Vagina (tissue), 2 donors: ENCODE results near the gene CRTC1. TPM values are rescaled to one million over a fixed set of nuclear protein-coding genes. Genes with fewer than 3 reads are reported as not detected.
"Not testable (repeated sequence)": the region's sequence is repeated elsewhere in the genome, so short reads cannot be mapped to it uniquely, and the experiment has no call there.

Source experiments
- DNase-seq, 2 donors: peaks; one replicate each; pipeline ENCODE4 v3.0.0-alpha.2; 2017; ENCODE audit errors: extremely low spot score in 2 of 2
- H3K27ac ChIP-seq: fragments of 200-600 bp; sonication (generic); one replicate; pipeline ENCODE4 v1.5.1; 2019
- H3K27me3 ChIP-seq: fragments of 200-600 bp; sonication (generic); one replicate; pipeline ENCODE4 v1.5.1; 2019
- H3K36me3 ChIP-seq, 2 donors: fragments of 200-600 bp; sonication (generic); one replicate each; pipeline ENCODE4 v1.5.1; 2017 to 2019
- H3K4me1 ChIP-seq: fragments of 200-600 bp; sonication (generic); one replicate; pipeline ENCODE4 v1.5.1; 2019
- H3K4me3 ChIP-seq, 2 donors: fragments of 200-600 bp; sonication (generic); 1 replicate in 1 of 2; 2 replicates in 1 of 2; pipeline ENCODE4 v1.5.1; 2016 to 2019
- H3K9me3 ChIP-seq: fragments of 200-600 bp; sonication (generic); one replicate; pipeline ENCODE4 v1.5.1; 2019
- CTCF ChIP-seq, 3 experiments: fragments of 450-650 bp in 2 of 3; fragments of 200-600 bp in 1 of 3; sonication (generic) in 1 of 3; IDR thresholded peaks; one replicate each; pipeline ENCODE4 v1.5.1; 2017 to 2019; ENCODE audit warnings: antibody characterized with exemption in 3 of 3, mild to moderate bottlenecking in 2 of 3, moderate library complexity in 2 of 3
- POLR2A ChIP-seq, 2 donors: fragments of 450-650 bp; IDR thresholded peaks; one replicate each; pipeline ENCODE4 v1.6.1; 2017; ENCODE audit warnings: antibody characterized with exemption in 2 of 2, mild to moderate bottlenecking in 2 of 2, moderate library complexity in 2 of 2
- POLR2AphosphoS5 ChIP-seq, 2 donors: sonication (generic); formaldehyde crosslinking; IDR thresholded peaks; one replicate each; pipeline ENCODE4 v1.9.0; 2017; ENCODE audit warnings: antibody characterized with exemption in 2 of 2, mild to moderate bottlenecking in 2 of 2, low read depth in 1 of 2; ENCODE audit not compliant: insufficient read depth in 1 of 2
- intact Hi-C: fragments of 100-400 bp; cut with DNase I; formaldehyde crosslinking; loops from one replicate; pipeline ENCODE4 v1.15.1; 2023
- total RNA-seq: library from RNA; depleted of rRNA; stranded (reverse); fragments of >200 nt; gene quantifications from one replicate; pipeline ENCODE4 v1.2.3, GENCODE V29; 2016

Gene CRTC1
- total RNA-seq, 1 donor from 2014 or later, result 7.4 TPM

- Histone ChIP-seq H3K4me1 (no peaks in the 10 kb centered on the region), H3K9me3 (no peaks in the 10 kb centered on the region), H3K4me3 (no peak overlapping the region), H3K27me3 (no peaks in the 10 kb centered on the region), H3K36me3 (no peaks in the 10 kb centered on the region), H3K27ac (no peak overlapping the region)
- intact Hi-C loops, result no loop called here
- no peak for DNase-seq
- TF ChIP-seq POLR2AphosphoS5 (IDR thresholded peaks at IDR 0.05; ENCODE audit: insufficient read depth in 1 of 2, low read depth in 1 of 2) (no peak), CTCF (IDR thresholded peaks at IDR 0.05) (no peak), POLR2A (IDR thresholded peaks at IDR 0.05) (no peak)
These were observed 42.6 kb downstream of the CRTC1 start for GRCh38 chr19:18725841-18726770.

GRCh38 chr19:18726846-18727245 is 43.4 kb downstream of the CRTC1 start:
- Histone ChIP-seq H3K27me3 (no peaks in the 10 kb centered on the region), H3K4me3 (no peak overlapping the region), H3K4me1 (no peaks in the 10 kb centered on the region), H3K36me3 (no peaks in the 10 kb centered on the region), H3K27ac (no peak overlapping the region), H3K9me3 (no peaks in the 10 kb centered on the region)
- TF ChIP-seq POLR2A (IDR thresholded peaks at IDR 0.05) (no peak), CTCF (IDR thresholded peaks at IDR 0.05) (no peak)
- no peak for DNase-seq
- intact Hi-C loops, result no loop called here

GRCh38 chr19:18727602-18728001 is 44.1 kb downstream of the CRTC1 start:
- not testable (repeated sequence) for DNase-seq

GRCh38 chr19:18729933-18730530 is 46.6 kb downstream of the CRTC1 start:
- Histone ChIP-seq H3K27ac (no peak overlapping the region), H3K4me1 (peaks cover 10% of the 10 kb centered on the region), H3K4me3 (no peak overlapping the region), H3K36me3 (no peaks in the 10 kb centered on the region), H3K27me3 (no peaks in the 10 kb centered on the region), H3K9me3 (no peaks in the 10 kb centered on the region)
- TF ChIP-seq POLR2AphosphoS5 (IDR thresholded peaks at IDR 0.05; ENCODE audit: insufficient read depth in 1 of 2, low read depth in 1 of 2) (no peak), CTCF (IDR thresholded peaks at IDR 0.05) (no peak), POLR2A (IDR thresholded peaks at IDR 0.05) (no peak)
- DNase-seq, result no peak
- intact Hi-C loops, result no loop called here

More at GRCh38 chr19:18727602-18728001, 44.1 kb downstream of the CRTC1 start:
- H3K4me3 ChIP-seq, H3K27me3 ChIP-seq, H3K4me1 ChIP-seq, intact Hi-C loops, H3K36me3 ChIP-seq, H3K9me3 ChIP-seq, H3K27ac ChIP-seq: not testable (repeated sequence)

GRCh38 chr19:18730885-18731513 is 47.5 kb downstream of the CRTC1 start:
- TF ChIP-seq CTCF (IDR thresholded peaks at IDR 0.05) (no peak), POLR2AphosphoS5 (IDR thresholded peaks at IDR 0.05; ENCODE audit: insufficient read depth in 1 of 2, low read depth in 1 of 2) (no peak), POLR2A (IDR thresholded peaks at IDR 0.05) (no peak)
- H3K9me3 ChIP-seq, result no peaks in the 10 kb centered on the region
- no peak overlapping the region for H3K4me3 ChIP-seq
- H3K36me3 ChIP-seq, result no peaks in the 10 kb centered on the region
- no peak overlapping the region for H3K27ac ChIP-seq
- no peaks in the 10 kb centered on the region for H3K27me3 ChIP-seq
- H3K4me1 ChIP-seq, result peaks cover 10% of the 10 kb centered on the region
- intact Hi-C loops, result no loop called here
- no peak for DNase-seq
